ENCODE data around the gene PAK5.

The PAK5 gene

GRCh38 chr20:9493803-9494202 is 345.1 kb downstream of the PAK5 start:
- DNase-seq (ENCODE audit: low spot score), result no peak

GRCh38 chr20:9492067-9492466 is 346.8 kb downstream of the PAK5 start:
- no peak for DNase-seq (ENCODE audit: low spot score)

GRCh38 chr20:9491324-9491723 is 347.6 kb downstream of the PAK5 start:
- DNase-seq (ENCODE audit: low spot score), result no peak

- no peak for DNase-seq (ENCODE audit: low spot score)
These were observed 348.2 kb downstream of the PAK5 start for GRCh38 chr20:9490631-9491030.

- no peak for DNase-seq (ENCODE audit: low spot score)
These were observed 348.7 kb downstream of the PAK5 start for GRCh38 chr20:9490161-9490560.

GRCh38 chr20:9488063-9488462 is 350.8 kb downstream of the PAK5 start:
- no peak for DNase-seq (ENCODE audit: low spot score)
